Tracheal epithelial cell (primary cell): ENCODE data around the gene WDR5B. TPM values are rescaled to one million over a fixed set of nuclear protein-coding genes. Genes with fewer than 3 reads are reported as not detected.

Experiments used
- total RNA-seq: library from RNA; depleted of rRNA; stranded (reverse); fragments of >200 nt; gene quantifications from 2 replicates; pipeline ENCODE4 v1.2.1, GENCODE V29; 2014

Gene WDR5B
- total RNA-seq = 1.4 and 3.2 TPM in 2 replicates

DNA sequence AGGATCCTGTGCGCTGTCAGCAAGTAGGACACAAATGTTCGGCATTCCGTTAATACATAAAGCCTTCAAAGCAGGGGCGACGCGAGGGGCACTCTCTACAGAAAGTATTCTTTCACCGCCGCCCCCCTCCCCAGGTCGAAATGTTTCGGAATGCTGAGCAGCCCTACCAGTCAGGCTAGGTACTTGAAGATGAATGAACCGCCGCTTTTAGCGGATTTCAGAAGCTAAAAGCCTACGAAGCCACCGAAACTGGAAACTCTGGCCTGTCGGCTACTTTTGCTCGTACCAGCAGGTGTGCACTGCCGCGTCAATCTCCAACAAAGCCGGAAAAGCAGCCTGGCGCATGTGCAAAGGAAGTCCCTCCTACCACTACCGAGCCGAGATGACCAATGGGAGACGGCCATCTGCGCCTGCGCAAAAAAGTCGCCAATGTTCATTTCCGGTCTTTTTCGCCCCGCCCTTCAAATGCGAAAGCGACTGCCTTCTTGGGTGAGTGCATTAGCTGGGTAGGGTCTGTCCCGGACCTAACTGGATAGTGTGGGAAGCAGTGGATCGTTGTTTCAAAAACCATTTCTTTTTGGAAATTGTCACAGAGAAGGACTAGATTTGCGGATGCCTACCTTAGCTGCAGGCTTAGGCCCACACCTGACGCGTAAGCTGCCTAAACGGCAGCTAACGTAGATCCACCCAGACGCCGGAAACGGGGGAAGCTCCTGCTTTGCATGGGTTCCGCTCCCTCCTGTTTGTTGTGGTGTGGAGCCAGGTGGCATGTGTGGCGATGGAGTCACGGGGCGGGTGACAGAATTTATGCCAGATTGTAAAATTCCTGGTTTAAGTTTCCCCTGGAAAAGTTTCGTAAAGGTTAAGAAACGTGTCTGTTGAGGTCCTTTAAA is at the start of gene WDR5B:
WDR5B (minus strand) TSS at position 301 of the 893 bp plus-strand sequence. CDS start 534 bp downstream, outside the sequence.

DNA sequence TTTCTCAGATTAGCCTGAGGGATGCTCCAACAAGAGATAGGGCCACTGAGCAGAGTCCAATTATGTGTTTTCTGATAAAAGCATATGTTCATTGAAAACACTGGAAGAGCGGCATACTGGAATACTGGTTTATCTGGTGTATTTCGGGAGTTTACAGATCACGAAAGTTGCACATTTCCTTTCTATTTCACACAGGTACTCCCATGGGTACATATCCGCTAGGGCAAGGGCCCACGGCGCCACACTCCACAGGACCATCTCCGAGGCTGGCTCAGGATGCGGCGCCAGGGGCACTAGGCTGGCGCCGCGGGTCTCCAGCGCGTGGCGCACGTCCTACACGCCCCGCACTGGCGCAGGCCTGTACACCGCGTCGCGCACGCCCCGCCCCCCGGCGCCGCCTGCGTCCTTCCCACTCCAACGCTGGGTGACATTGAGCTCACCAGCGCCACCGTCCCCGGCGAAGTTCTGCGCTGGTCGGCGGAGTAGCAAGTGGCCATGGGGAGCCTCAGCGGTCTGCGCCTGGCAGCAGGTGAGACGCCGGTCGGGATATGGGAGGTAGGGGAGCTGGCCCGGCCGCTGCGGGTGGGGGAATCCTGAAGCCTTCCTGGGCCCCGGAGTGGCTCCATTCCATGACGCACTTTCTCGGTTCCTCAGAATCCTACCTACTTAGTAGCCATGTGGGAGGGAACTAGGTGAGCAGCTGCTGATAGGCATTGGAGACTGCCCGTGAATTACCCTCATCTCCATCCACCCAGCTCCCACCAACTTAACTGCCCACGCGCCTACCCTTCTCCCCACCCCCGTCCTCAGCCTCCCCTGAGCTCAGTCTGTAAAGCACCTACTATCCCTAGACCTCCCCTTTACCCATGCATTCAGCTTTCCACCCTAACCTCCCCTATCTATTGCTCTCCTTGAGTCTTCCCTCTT is 31.8 kb downstream of the WDR5B start, which contains the start of gene FAM162A:
FAM162A (plus strand) TSS at position 412 of the 927 bp plus-strand sequence; CDS start at position 496, 84 bp downstream.

DNA sequence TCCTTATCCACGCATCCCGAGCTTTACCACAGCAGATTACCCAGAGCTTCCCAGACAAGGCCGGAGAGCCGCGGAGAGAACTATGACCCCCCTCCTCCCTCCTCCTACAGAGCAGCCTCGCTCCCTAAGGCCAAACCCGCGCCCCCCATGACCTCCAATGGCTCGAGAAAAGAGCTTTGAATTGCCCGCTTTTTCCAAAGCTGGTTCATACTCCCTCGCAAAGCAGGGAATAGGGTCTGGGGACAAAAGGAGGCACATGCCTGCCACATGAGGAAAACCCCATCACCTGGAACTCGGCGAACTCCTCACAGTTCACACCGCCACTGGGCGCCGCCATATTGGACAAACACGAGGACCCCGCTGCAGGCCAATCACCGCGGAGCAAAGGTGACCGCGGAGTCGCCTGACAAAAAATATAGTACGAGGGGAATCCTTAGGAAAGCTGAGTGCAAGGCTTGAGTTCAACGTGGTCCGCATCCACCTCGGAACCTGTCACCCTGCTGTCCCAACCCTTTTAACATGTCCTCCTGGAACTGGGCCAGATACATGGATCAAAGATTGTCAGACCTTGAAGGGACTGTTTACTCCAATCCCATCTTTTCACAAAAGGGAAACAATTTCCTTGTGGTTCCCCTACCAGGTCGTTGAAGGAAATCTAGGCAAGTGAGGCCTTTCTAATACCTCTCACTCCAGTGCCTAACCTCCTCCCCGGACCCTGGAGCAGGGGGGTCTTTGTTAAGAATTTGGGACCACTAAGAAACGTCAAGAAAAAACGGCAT is 32.8 kb downstream of the WDR5B start, which contains the start of gene MIX23:
MIX23 (minus strand) TSS at position 344 of the 779 bp plus-strand sequence; CDS start at position 337, 7 bp downstream.

Other genes with a start within 250 kb of the WDR5B start
- under 0.01 TPM in 1 of 2 replicates, not detected in the other for gene CASR, start 232.4 kb downstream of the WDR5B start, total RNA-seq
- gene CSTA, start 90.8 kb downstream of the WDR5B start, total RNA-seq = 184 and 324 TPM in 2 replicates
- gene MIX23, start 32.8 kb downstream of the WDR5B start, total RNA-seq = 35.0 and 58.6 TPM in 2 replicates
- gene FAM162A, start 31.9 kb downstream of the WDR5B start, total RNA-seq = 15.1 and 22.9 TPM in 2 replicates
- gene KPNA1, start 98.9 kb upstream of the WDR5B start, total RNA-seq = 35.4 and 40.3 TPM in 2 replicates
- 8.7 and 11.8 TPM in 2 replicates for gene PARP9, start 148.2 kb upstream of the WDR5B start, total RNA-seq
- gene DTX3L, start 148.3 kb upstream of the WDR5B start, total RNA-seq = 9.4 and 15.2 TPM in 2 replicates
- not detected in 2 replicates for gene PARP15, start 161.6 kb upstream of the WDR5B start, total RNA-seq